HG03135 (cell line): ENCODE data around the gene SYNJ1.
A peak's percentile ranks its signal among the peaks of the same experiment; 100 is the strongest.
"Not testable (repeated sequence)": the region's sequence is repeated elsewhere in the genome, so short reads cannot be mapped to it uniquely, and the experiment has no call there.

Source experiments
- ATAC-seq: cut with Tn5 transposase; IDR thresholded peaks from one replicate; pipeline ENCODE4 v1.9.1; 2021; ENCODE audit warnings: mild to moderate bottlenecking, moderate library complexity; ENCODE audit not compliant: unreplicated experiment

SYNJ1 gene

GRCh38 chr21:32727687-32728455 is at the start of gene SYNJ1:
Gene SYNJ1 (minus strand): TSS chr21:32728013. CDS start chr21:32726895, 1,118 bp downstream.
- ATAC-seq: peak; percentile 93

- no peak for ATAC-seq
These were observed 49.5 kb upstream of the SYNJ1 start for GRCh38 chr21:32777269-32777668.

GRCh38 chr21:32776743-32777142 is 48.9 kb upstream of the SYNJ1 start:
- ATAC-seq: no peak

- not testable (repeated sequence) for ATAC-seq
These were observed 45.2 kb upstream of the SYNJ1 start for GRCh38 chr21:32773048-32773344.

GRCh38 chr21:32772281-32773047 is 44.7 kb upstream of the SYNJ1 start:
- ATAC-seq: no peak

- peak; percentile 38 for ATAC-seq
These were observed 43.2 kb upstream of the SYNJ1 start for GRCh38 chr21:32770871-32771523.

GRCh38 chr21:32768530-32768929 is 40.7 kb upstream of the SYNJ1 start:
- no peak for ATAC-seq

GRCh38 chr21:32765058-32765457 is 37.2 kb upstream of the SYNJ1 start:
- ATAC-seq: no peak

GRCh38 chr21:32764186-32764585 is 36.4 kb upstream of the SYNJ1 start:
- no peak for ATAC-seq

- ATAC-seq: no peak
These were observed 30.0 kb upstream of the SYNJ1 start for GRCh38 chr21:32757804-32758203.

- ATAC-seq: no peak
These were observed 28.3 kb upstream of the SYNJ1 start for GRCh38 chr21:32756096-32756495.

- no peak for ATAC-seq
These were observed 26.2 kb upstream of the SYNJ1 start for GRCh38 chr21:32753818-32754585.

- no peak for ATAC-seq
These were observed 22.6 kb upstream of the SYNJ1 start for GRCh38 chr21:32750405-32750804.

GRCh38 chr21:32749662-32750061 is 21.8 kb upstream of the SYNJ1 start:
- ATAC-seq: no peak

GRCh38 chr21:32748529-32748928 is 20.7 kb upstream of the SYNJ1 start:
- no peak for ATAC-seq

- no peak for ATAC-seq
These were observed 19.6 kb upstream of the SYNJ1 start for GRCh38 chr21:32747396-32747795.

GRCh38 chr21:32746711-32747110 is 18.9 kb upstream of the SYNJ1 start:
- not testable (repeated sequence) for ATAC-seq

- no peak for ATAC-seq
These were observed 14.6 kb upstream of the SYNJ1 start for GRCh38 chr21:32742396-32742795.

- ATAC-seq: no peak
These were observed 13.5 kb upstream of the SYNJ1 start for GRCh38 chr21:32741336-32741735.

- ATAC-seq: no peak
These were observed 12.1 kb upstream of the SYNJ1 start for GRCh38 chr21:32739946-32740345.

- not testable (repeated sequence) for ATAC-seq
These were observed 8.3 kb upstream of the SYNJ1 start for GRCh38 chr21:32736083-32736482.
